Measurements from ENCODE around the gene PNPLA8.

The PNPLA8 gene

DNA sequence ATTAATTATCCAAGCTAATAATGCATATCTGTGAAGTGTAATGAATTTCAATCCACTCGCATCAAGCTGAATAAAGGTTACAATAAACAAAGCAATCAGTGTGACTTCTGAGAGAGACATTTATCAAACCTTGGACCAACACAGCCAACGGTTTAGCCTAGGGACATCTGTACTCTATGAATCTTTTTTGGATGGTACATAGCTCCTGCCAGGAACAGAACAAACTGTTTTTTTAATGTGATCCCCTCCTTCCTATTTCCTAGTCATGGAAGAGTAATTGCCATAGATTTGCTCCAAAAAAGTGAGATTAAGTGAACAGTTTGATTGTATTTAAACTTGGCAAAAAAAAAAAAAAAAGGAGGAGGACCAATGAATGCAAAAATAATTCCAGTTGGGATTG lies 58.5 kb downstream of the PNPLA8 start:
- TF ChIP-seq, protein P1, sequence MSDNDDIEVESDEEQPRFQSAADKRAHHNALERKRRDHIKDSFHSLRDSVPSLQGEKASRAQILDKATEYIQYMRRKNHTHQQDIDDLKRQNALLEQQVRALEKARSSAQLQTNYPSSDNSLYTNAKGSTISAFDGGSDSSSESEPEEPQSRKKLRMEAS (IDR thresholded peaks at IDR 0.05), result no peak
- TF ChIP-seq FOXM1 (IDR thresholded peaks at IDR 0.05; ENCODE audit: borderline replicate concordance, low read depth), result no peak
- TF ChIP-seq EP300 (IDR thresholded peaks at IDR 0.05; ENCODE audit: borderline replicate concordance), result no peak
- TF ChIP-seq, protein P2, sequence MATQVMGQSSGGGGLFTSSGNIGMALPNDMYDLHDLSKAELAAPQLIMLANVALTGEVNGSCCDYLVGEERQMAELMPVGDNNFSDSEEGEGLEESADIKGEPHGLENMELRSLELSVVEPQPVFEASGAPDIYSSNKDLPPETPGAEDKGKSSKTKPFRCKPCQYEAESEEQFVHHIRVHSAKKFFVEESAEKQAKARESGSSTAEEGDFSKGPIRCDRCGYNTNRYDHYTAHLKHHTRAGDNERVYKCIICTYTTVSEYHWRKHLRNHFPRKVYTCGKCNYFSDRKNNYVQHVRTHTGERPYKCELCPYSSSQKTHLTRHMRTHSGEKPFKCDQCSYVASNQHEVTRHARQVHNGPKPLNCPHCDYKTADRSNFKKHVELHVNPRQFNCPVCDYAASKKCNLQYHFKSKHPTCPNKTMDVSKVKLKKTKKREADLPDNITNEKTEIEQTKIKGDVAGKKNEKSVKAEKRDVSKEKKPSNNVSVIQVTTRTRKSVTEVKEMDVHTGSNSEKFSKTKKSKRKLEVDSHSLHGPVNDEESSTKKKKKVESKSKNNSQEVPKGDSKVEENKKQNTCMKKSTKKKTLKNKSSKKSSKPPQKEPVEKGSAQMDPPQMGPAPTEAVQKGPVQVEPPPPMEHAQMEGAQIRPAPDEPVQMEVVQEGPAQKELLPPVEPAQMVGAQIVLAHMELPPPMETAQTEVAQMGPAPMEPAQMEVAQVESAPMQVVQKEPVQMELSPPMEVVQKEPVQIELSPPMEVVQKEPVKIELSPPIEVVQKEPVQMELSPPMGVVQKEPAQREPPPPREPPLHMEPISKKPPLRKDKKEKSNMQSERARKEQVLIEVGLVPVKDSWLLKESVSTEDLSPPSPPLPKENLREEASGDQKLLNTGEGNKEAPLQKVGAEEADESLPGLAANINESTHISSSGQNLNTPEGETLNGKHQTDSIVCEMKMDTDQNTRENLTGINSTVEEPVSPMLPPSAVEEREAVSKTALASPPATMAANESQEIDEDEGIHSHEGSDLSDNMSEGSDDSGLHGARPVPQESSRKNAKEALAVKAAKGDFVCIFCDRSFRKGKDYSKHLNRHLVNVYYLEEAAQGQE (IDR thresholded peaks at IDR 0.05; ENCODE audit: low read depth), result no peak

DNA sequence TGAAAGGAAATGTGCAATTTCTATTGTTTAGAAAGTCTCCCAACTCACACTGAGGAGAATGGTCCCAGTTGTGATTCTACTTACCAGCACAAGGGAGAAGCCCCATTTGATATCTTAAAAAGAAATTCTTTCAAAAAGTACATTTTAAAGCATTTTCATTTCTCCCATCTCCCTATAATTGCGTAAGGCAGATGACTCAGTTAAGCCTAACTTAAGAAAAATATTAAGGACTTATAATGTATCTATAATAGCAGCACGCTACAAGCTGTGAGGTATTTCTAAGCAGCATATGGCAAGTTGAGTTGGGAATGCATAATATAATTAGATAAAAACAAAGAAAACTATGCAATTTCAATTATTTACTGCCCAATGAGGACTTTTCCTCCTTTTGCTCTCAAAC lies 61.2 kb downstream of the PNPLA8 start:
- TF ChIP-seq, protein P2 (IDR thresholded peaks at IDR 0.05; ENCODE audit: low read depth), result no peak
- TF ChIP-seq FOXM1 (IDR thresholded peaks at IDR 0.05; ENCODE audit: borderline replicate concordance, low read depth) (no peak), TAF1 (IDR thresholded peaks at IDR 0.05; ENCODE audit: low read depth) (no peak)

DNA sequence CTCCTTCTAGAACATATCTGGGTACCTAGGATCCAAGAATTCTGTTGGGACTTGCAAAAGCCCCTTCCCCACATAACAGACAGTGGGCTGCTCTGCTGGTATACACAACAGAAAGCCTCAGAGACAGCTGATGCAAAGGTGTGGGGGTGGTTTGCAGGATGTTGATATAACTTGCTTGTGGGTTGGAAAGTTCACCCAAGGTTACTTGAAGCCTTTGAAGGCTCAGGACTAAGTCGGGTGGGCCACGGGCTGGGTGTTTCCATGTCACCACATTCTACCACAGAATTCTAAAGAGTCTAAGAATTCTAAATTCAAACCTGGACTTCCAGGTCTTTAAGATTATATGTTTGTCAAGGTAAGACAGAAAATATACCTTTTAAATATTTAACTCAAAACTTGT lies 62.3 kb downstream of the PNPLA8 start:
- no peak for TF ChIP-seq TEAD4 (IDR thresholded peaks at IDR 0.05)
- no peak for TF ChIP-seq RAD21 (IDR thresholded peaks at IDR 0.05; ENCODE audit: low read depth)
- no peak for TF ChIP-seq YY1 (IDR thresholded peaks at IDR 0.05; ENCODE audit: low read depth)
- no peak for TF ChIP-seq EP300 (IDR thresholded peaks at IDR 0.05; ENCODE audit: borderline replicate concordance)
- no peak for TF ChIP-seq CREB1 (IDR thresholded peaks at IDR 0.05; ENCODE audit: low read depth)
- TF ChIP-seq FOXM1 (IDR thresholded peaks at IDR 0.05; ENCODE audit: borderline replicate concordance, low read depth), result no peak
- TF ChIP-seq, protein P3, sequence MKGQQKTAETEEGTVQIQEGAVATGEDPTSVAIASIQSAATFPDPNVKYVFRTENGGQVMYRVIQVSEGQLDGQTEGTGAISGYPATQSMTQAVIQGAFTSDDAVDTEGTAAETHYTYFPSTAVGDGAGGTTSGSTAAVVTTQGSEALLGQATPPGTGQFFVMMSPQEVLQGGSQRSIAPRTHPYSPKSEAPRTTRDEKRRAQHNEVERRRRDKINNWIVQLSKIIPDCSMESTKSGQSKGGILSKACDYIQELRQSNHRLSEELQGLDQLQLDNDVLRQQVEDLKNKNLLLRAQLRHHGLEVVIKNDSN (IDR thresholded peaks at IDR 0.05), result no peak
- no peak for TF ChIP-seq CEBPB (IDR thresholded peaks at IDR 0.05)

DNA sequence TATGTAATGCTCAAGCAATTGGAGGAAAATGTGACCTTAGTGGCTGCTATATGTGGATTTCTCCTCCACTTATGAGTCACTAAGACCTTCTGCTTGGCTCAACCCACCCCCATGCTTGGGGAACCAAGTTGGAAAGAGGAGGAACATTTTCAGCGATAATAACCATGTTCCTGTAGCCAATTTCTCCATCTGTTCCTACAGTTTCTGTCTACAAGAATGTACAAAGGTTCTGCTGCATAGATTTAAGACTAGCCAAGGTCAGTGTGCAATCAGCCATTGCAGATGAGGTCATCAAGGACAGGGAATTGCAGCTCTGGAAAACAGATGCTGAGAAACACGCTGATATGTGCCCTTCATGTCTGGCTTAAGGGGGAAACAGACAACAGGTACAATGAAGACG lies 64.1 kb downstream of the PNPLA8 start:
- TF ChIP-seq EGR1 (IDR thresholded peaks at IDR 0.05) (no peak), CEBPB (IDR thresholded peaks at IDR 0.05) (no peak), RAD21 (IDR thresholded peaks at IDR 0.05; ENCODE audit: low read depth) (no peak), ZBTB7A (IDR thresholded peaks at IDR 0.05; ENCODE audit: low read depth) (no peak)
- TF ChIP-seq, protein P2 (IDR thresholded peaks at IDR 0.05; ENCODE audit: low read depth), result no peak

DNA sequence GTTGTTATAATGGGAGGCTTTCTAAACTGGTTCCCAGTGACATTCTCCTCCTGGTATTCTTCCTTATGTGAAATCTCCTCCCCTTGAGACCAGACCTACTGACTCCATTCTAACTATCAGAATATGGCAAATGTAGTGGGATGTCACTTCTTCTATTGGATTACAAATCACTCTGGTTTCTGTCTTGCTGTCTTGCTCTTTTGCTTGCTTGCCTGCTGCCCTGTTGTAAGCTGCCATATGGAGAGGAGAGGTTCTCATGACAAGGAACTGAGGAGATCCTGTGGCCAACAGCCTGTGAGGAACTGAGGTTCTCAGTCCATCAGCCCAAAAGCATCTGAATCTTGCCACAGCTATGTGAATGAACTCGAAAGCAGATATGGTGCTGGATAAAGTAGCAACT lies 65.0 kb downstream of the PNPLA8 start:
- TF ChIP-seq RAD21 (IDR thresholded peaks at IDR 0.05; ENCODE audit: low read depth) (no peak), CEBPB (IDR thresholded peaks at IDR 0.05) (no peak), CREB1 (IDR thresholded peaks at IDR 0.05; ENCODE audit: low read depth) (no peak), EGR1 (IDR thresholded peaks at IDR 0.05) (no peak), TCF12 (IDR thresholded peaks at IDR 0.05; ENCODE audit: low read depth) (no peak), EP300 (IDR thresholded peaks at IDR 0.05; ENCODE audit: borderline replicate concordance) (no peak), FOXM1 (IDR thresholded peaks at IDR 0.05; ENCODE audit: borderline replicate concordance, low read depth) (no peak), ZBTB7A (IDR thresholded peaks at IDR 0.05; ENCODE audit: low read depth) (no peak), NFIC (IDR thresholded peaks at IDR 0.05) (no peak), TEAD4 (IDR thresholded peaks at IDR 0.05) (no peak), YY1 (IDR thresholded peaks at IDR 0.05; ENCODE audit: low read depth) (no peak), TAF1 (IDR thresholded peaks at IDR 0.05; ENCODE audit: low read depth) (no peak)
- TF ChIP-seq, protein P3 (IDR thresholded peaks at IDR 0.05), result no peak
- TF ChIP-seq, protein P2 (IDR thresholded peaks at IDR 0.05; ENCODE audit: low read depth), result no peak
- TF ChIP-seq, protein P1 (IDR thresholded peaks at IDR 0.05), result no peak

Data from Ishikawa (cell line).